GM21576 (cell line): ENCODE data around the gene INAFM1.

ENCODE experiments used
- ATAC-seq: cut with Tn5 transposase; IDR thresholded peaks from one replicate; pipeline ENCODE4 v1.9.1; 2021; ENCODE audit warnings: mild to moderate bottlenecking, moderate library complexity; ENCODE audit not compliant: unreplicated experiment

The INAFM1 gene

GRCh38 chr19:47274071-47274890 is at the start of gene INAFM1:
Gene INAFM1 (plus strand): TSS chr19:47274885. CDS start chr19:47274920, 35 bp downstream.
- peak; percentile 51 for ATAC-seq

- ATAC-seq: peak; percentile 24
Observed at GRCh38 chr19:47225746-47226425, 48.8 kb upstream of the INAFM1 start.

- peak; percentile 20 for ATAC-seq
Observed at GRCh38 chr19:47226426-47227351, 48.0 kb upstream of the INAFM1 start.

- no peak for ATAC-seq
Observed at GRCh38 chr19:47227352-47228167, 47.1 kb upstream of the INAFM1 start.

DNA sequence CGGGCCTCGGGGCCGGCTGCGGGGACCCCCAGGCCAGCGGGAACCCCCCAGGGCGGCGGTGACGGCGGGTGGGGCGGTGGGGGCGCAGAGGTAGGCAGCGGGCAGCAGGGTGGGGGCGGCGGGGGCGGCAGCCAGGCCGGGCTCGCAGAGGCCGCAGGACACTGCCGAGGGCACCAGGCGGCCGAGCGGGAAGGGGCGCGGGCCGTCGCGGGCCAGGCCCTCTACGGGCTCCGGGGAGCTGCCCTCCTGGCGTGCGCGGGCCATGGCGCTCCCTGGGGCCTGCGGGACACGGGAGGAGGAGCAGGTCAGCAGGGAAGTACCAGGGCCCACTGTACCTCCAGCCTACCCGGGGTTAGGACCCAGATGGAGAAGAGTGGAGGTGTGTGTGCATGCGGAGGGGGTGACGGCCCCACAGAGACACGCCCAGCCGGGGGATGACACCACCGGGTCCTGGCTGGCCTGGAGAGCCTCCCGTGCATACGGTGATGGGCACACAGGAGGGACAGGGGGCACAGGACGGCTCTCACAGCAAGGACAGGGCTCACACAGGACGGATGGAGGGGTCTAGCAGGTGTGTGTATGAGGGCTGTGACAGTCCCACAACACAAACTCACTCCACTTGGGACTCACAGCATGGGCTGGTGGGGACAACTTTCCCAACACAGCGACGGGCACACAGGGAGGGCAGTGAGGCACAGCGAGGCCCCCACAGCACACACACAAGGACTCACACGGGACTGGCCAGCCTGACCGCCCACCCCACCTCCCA is 46.3 kb upstream of the INAFM1 start:
- no peak for ATAC-seq

DNA sequence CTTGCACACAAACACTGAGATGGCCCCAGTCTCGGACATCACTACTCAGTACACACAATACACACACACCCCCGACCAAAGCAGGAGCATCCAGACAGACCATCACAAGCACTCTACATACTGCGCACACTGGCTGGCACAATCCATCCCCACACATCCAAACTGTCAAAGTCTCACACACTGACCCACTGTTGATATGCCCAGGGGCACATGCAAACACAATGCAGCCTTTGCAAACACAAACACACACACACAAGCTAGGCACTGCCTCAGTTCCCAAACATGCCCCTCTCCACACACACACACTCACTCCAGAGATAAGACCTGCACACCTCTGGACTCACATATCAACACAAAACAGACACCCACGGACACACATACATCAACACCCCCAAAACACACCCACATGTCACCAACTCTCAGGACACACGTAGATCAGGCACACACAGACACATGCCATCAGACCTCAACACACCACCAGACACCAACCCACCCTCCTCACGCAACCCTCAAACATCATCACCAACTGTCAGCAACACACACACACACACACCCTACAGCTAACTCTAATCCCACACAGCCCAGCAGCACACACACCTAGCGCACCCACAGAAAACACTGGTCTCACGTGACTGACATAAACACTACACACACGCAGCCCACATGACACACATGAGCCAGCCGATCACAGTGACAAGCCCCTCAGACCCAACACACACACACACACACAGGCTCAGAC is 45.6 kb upstream of the INAFM1 start:
- no peak for ATAC-seq

- no peak for ATAC-seq
Observed at GRCh38 chr19:47229676-47230053, 45.0 kb upstream of the INAFM1 start.

DNA sequence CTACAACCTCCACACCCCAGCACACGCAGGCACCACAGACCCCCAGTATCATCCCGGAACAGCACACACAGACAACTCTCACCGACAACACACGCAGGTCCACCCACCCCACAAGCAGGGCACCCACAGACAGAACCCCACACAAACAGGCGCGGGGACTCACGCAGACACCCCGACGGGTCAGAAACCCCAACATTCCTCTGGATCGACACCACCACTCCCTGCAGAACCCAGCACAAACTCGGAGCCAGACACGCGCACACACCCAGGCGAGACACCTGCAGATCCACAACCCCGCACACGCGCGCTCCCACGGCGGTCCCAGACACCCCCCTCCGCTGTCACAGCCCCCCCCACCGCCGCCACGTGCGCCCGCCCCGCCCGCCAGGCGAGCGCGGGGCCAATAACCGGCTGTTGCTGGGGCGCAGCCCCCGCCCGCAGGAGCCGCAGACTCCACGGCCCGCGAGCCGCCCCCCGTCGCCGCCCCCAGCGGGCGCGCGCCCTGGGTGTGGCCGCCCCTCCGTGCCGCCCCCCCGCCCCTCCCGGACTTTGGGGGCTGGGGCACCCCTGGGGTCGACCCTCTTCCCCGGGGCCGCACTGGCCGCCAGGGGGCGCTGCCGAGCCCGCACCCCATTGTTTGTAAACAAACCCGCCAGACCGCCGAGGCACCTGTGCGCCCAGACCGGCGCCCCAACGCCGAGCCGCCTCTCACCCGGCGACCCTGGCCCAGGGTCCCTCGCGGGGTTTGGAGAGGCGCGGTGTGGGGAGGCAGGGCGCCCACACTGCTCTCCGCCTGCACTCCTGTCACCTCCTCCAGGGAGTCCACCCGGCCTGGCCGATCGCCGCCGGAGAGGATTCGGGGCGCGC is 44.4 kb upstream of the INAFM1 start:
- ATAC-seq: no peak

- no peak for ATAC-seq
Observed at GRCh38 chr19:47230921-47231214, 43.8 kb upstream of the INAFM1 start, which contains the start of gene BBC3. Gene BBC3 (minus strand): TSS chr19:47231199. CDS start chr19:47228431, 2,768 bp downstream.

DNA sequence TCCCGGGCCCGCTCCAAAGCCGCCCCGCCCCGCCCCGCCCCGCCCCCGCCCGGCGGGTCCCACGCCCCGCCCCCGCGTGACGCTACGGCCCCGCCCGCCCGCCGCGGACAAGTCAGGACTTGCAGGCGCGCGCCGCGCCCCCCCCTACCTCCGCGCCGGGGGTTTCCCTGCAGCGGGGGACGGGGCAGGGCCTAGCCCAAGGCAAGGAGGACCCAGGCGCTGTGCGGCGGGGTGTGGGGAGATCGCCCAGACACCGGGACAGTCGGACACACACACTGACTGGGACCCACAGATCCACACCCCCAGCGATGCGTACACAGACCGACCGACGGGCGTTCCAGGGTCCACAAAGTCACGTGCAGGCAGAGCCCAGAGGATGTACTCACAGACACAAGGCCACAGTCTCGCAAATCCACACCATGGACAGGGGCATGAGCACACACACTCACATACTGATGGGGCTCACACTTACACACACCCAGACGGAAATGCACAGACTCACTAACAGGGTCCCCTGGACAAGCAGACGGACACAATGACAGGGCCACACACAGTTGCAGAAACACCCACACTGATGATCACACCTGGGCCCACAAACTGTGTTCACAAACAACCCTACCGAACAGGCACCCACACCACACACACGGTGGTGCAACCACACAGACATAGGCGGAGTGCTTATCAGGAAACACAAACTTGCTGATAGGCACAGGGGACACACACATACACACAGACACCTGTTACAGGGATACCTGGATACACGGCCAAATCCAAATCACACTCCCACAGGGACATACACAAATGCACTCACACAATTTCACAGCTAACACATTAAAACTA is 43.2 kb upstream of the INAFM1 start:
- no peak for ATAC-seq

- no peak for ATAC-seq
Observed at GRCh38 chr19:47232422-47233211, 42.1 kb upstream of the INAFM1 start.

DNA sequence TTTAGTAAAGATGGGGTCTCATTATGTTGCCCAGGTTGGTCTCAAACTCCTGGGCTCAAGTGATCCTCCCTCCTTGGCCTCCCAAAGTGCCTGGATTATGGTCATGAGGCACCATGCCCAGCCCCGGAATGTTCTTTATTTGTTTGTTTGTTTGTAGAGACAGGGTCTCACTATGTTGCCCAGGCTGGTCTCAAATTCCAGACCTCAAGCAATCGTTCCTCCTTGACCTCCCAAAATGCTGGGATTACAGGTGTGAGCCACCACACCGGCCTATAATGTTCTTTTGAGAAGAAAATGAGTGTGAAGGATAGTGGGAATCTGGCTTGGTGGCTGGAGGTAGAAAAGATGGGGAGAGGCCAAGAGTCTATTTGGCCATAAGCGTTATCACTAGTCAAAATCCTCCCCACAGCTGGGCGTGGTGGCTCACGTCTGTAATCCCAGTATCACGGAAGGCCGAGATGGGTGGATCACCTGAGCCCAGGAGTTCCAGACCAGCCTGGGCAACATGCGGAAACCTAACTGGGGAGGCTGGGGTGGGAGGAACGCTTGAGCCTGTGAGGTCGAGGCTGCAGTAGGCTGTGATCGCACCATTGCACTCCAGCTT is 38.5 kb upstream of the INAFM1 start:
- ATAC-seq: no peak

DNA sequence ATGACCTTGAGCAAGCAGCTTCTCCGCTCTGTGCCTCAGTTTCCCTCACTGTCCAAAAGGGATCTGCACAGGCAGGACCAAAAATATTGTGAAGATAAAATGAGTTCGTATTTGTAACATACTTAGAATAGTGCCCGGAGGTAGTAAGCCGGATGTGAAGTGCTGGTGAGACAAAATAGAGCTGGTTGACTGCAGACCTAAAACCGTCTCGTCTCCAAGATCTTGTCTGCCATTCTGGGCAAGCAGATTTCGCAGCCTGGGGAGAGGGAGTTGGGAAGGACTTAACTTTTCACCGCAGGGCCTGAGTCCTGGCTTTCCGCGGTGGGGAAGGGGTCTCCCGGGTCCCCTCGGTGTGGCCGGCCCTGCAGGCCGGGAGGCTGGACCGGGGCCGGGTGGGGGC is 35.5 kb upstream of the INAFM1 start:
- ATAC-seq: no peak

- no peak for ATAC-seq
Observed at GRCh38 chr19:47239610-47240296, 34.9 kb upstream of the INAFM1 start.

DNA sequence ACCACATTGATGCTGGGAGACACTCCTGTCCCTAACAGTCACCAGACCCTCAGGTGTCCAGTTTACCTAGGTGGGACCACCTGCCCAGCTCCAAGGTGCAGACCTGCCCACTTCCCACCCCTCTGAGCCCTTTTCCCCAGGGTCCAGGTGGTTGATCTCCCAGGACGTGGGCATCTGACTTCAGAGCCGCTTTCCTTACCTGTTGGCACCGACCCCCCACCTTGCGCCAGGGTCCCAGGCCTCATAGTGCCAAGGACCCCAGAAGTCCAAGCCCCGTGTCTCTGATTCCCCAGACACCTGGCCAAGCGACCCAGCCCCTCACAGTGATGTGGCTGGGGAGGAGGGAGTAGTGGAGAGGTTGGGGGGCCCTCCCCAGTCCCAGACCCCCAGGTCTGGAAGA is 34.1 kb upstream of the INAFM1 start:
- ATAC-seq: no peak
